Stromal cell of bone marrow (primary cell): Measurements from ENCODE around the gene CTPS2.
"Not testable (repeated sequence)": the region's sequence is repeated elsewhere in the genome, so short reads cannot be mapped to it uniquely, and the experiment has no call there.

Experiments
- DNase-seq: peaks from one replicate; pipeline ENCODE4 v3.0.0-alpha.2; 2012; ENCODE audit warnings: low read depth

Gene CTPS2, protein sequence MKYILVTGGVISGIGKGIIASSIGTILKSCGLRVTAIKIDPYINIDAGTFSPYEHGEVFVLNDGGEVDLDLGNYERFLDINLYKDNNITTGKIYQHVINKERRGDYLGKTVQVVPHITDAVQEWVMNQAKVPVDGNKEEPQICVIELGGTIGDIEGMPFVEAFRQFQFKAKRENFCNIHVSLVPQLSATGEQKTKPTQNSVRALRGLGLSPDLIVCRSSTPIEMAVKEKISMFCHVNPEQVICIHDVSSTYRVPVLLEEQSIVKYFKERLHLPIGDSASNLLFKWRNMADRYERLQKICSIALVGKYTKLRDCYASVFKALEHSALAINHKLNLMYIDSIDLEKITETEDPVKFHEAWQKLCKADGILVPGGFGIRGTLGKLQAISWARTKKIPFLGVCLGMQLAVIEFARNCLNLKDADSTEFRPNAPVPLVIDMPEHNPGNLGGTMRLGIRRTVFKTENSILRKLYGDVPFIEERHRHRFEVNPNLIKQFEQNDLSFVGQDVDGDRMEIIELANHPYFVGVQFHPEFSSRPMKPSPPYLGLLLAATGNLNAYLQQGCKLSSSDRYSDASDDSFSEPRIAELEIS

DNA sequence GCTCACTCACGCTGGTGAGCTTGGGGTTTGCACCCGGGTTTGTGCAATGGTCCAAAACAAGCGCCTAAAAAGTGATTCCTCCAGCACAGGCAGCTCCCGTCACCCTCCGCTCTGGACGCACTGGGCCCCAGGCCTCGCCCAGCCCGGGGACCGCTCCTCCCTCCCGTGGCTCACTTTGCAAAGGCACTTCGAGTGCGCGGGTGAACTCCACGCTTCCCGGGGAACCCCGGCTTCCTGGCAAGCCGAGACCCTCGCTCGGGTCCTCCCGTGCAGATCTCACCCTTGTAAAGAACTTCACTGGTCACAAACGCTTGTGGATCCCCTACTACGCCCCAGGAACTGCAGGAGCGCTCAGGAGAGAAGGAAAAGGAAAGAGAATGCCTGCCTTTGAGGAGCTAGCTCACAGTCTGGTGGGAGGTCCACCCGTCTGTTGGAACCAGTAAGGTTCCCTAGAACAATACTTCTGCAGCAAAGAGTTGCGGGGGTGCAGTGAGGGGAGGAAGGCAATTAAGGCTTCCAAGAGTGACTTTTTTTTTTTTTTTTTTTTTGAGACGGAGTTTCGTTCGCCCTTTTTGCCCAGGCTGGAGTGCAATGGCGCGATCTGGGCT, at the start of gene CTPS2:
Gene CTPS2 (minus strand): TSS at position 122 of the 608 bp plus-strand sequence. CDS start 9,767 bp downstream, outside the sequence.
- DNase-seq, result peak; percentile 29

DNA sequence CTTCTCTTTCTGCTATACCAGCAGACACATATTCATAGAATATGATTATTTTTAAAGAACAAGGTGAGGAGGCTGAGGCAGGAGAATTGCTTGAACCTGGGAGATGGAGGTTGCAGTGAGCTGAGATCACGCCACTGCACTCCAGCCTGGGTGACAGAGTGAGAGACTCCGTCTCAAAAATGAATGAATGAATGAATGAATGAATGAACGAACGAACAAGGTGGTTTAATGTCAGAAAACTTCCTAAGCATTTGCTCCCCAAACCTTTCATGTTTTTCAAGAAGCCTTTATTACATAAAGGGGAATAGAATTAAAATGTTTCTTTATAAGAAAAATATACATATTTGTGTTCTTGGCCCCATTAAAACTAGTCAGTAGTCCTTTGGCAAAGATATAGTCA, 49.0 kb upstream of the CTPS2 start:
- DNase-seq, result not testable (repeated sequence)

DNA sequence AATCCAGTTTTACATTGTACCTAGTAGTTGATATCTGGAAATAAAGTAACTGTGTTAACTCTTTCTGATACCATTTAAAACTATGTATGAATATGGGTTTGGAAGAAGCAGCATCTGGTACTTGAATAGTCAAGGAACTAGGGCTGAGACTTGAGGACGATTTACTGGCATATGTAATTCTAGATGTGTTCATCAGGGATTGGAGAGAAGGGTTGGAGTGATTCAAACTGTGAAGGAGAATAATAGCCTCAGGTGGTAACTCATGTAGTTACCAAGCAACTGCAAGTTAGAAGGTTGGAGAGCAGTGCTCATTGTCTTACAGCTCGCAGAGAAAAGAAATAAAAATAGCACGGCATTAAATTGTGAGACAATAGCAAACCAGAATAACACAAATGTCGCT, 44.3 kb upstream of the CTPS2 start:
- DNase-seq, result no peak

DNA sequence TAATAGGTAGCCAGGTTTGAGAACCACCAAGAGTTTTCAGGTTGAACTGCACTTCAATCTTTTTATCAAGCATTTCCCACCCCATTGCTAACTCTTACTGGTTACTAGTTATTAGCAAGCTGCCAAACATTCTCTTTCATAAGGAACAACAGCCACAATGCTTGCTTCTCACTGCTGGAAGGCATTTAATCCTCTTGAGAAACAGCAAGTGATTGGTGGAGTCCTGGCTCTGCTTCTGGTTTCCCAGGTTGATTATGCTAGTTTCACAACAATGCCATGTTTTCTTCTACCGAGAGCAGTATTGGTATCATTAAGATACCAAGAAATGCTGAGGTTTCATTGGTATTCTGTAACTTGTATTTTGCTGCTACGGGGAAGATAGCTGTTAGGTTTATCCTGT, 41.5 kb upstream of the CTPS2 start:
- DNase-seq, result no peak

DNA sequence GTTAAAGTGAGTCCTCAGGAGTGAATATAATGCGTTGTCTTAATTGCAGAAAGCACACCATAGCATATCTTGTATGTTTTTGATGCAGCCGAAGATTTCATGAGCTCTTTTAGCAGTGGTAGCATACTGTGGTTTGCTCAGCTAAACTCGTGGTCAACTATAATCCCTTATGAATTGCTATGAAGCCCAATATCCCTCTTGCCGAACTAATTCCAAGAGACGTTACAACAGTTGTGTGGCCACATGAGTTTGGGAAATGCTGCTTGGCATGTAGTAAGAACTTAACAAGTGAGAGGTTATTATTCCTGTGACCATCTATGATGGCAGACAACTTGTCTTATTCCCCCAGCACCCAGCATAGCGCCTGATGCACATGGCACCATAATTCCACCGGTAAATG, 37.7 kb upstream of the CTPS2 start:
- no peak for DNase-seq

DNA sequence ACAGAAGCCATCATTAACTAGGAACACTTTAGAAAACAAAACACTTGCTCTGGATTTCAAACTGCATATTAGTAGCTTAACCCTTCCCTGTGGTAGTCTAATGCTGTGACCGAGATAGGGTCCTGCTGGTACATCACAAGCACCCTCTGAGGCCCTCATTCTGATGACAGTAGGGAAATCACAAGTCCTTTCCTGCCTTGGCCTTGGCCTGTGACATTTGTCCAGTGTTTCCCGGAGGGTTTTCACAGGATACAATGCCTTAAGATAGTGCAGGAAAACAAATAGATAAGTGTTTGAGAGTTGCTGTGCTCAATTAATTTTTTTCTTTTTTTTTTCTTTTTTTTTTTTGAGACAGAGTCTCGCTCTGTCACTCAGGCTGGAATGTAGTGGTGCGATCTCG, 36.0 kb upstream of the CTPS2 start:
- no peak for DNase-seq

DNA sequence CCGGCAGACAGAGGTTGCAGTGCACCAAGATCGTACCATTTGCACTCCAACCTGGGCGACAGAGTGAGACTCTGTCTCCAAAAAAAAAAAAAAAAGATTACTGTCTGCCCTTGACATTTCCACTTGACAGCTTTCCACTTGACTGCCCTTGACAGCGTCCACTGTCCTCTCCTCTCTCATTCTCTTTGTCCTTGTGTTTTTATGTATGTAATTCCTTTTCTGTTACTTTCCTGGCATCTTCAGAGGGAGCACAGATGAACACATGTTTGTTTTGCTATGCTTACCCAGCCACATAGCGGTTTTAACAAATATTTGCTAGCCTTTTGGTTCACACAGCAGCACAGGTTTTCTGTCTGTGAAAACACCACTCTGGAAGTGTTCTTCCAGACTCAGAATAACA, 33.2 kb upstream of the CTPS2 start:
- no peak for DNase-seq

DNA sequence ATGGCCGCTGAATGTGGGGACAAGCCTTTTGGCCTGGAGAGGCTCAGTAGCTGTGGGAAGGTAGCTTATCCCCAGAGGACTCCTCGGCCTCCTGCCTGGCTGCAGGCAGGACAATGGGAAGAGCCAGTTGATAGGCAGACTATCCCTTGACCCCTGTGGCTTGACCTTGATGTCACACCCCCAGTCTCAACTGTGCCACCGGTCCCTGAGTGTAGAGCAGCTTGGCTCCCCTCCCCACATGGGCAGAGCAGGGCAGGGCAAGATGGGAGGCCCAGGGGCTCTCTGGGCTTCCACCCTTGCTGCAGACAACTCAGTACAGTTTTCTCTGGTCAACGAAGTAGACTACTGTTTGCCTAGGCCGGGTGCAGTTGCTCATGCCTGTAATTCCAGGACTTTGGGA, 32.6 kb upstream of the CTPS2 start:
- DNase-seq, result no peak

DNA sequence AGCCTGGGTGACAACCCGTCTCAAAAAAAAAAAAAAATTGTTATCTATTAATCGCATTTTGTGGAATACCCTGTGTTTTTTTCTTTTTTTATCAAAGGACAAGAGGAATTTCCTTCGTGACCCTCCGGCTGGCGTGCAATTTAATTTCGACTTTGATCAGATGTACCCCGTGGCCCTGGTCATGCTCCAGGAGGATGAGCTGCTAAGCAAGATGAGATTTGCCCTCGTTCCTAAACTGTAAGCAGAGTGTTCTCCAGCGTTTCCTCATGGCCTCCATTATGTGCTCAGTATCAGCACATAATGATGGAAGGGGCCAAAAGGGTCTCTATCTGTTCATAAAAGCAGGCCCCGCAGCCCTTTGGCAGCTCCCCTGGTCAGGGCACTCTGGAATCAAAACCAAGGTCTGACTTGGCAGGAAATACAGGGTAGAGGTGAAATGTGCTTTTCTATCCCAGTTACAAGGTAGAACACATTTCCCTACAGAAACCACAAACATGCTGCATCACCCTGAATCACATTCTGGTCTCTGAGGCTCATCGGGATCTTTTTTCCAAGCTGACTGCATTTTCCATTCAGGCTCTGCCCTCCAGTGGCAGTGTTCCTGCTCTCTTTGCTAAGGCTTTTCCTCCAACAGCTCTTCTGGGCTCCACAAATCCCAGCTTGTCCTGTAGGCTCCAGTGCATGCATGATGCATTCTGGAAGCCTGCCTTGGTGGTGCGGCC, 31.3 kb upstream of the CTPS2 start:
- DNase-seq, result peak; percentile 67

DNA sequence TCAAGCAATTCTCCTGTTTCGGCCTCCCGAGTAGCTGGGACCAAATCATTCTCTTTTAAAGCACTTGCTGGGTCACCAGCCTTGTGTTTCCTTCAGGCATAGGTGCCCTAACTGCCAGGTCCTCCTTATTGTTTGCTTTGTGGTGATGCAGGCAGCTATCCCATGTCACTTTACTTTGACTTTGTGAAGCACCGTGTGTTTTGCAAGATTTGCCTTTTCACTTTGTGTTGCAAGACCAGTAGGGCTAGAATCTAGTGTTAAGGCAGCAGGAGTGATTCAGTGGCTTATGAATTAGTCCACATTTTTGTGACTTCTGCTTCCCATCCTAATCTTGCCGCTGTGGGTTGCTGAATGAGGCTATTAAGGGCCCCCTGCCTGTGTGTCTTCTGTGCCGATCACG, 27.1 kb upstream of the CTPS2 start:
- DNase-seq, result no peak

DNA sequence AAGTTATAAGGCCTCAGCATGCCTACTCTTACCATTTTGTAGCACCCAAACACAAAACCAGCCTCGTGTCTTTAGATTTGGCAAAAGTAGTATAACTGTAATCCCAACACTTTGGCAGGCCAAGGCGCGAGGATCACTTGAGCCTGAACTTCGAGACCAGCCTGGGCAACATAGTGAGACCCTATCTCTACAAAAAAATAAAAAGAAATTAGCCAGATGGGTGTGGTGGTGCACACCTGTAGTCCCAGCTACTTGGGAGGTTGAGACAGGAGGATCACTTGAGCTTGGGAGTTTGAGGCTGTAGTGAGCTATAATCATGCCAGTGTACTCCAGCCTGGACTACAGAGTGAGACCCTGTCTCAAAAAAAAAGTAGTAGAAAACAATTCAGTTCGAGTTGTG, 24.6 kb upstream of the CTPS2 start:
- DNase-seq, result no peak

DNA sequence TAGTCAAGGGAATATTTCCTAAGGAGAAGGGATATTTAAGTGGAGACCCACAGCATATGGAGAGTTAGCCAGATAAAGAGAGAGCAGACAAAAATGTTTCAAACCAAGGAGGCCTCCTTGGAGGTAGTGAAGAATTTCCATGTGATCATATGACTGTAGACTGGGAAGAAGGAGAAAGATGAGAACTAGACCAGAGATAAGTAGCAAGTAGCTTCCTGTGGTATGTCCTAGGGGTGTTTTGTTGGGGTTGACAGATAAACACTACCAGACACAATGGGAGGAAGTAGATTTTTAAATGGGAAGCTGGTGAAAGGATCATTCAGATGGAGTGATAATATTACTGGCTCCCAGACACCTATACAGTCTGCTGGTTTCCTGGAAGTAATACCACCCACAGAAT, 20.5 kb upstream of the CTPS2 start:
- no peak for DNase-seq

DNA sequence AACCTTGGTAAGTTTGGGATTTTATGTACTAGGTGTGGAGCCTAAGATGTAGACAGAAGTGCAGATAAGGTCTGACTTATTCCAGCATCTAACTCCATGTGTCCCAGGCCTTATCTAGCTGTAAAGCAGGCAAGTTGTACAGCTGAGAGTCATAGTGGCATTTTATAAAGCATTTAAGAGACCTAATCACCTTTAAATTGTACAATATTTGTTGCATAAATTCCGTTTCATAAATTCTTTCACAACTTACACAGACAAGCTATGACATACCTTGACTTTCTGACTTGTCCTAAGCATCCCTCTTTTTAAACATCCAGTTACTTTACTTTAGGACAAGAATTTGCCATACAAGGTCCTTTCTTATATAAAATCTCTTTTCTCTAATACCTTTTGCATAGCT, 18.0 kb upstream of the CTPS2 start:
- DNase-seq, result no peak

DNA sequence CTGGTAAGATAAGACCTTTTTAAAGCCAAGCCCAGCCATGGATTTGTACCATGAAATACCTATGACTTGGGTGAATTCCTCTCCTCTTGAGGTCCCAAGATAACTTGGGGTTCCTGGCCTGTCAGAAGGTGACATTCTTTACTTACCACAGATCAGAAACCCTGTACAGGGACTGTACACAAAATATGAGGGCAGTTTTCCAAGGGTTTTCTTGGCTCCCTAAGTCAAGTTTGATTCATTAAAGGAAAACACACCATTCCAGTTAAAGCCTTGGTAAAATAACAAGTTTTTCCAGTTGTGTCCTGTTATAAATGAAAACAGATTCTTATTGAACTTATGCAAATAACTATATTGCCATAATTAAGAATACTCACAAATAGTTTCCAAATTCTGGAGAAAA, 15.2 kb upstream of the CTPS2 start:
- no peak for DNase-seq

DNA sequence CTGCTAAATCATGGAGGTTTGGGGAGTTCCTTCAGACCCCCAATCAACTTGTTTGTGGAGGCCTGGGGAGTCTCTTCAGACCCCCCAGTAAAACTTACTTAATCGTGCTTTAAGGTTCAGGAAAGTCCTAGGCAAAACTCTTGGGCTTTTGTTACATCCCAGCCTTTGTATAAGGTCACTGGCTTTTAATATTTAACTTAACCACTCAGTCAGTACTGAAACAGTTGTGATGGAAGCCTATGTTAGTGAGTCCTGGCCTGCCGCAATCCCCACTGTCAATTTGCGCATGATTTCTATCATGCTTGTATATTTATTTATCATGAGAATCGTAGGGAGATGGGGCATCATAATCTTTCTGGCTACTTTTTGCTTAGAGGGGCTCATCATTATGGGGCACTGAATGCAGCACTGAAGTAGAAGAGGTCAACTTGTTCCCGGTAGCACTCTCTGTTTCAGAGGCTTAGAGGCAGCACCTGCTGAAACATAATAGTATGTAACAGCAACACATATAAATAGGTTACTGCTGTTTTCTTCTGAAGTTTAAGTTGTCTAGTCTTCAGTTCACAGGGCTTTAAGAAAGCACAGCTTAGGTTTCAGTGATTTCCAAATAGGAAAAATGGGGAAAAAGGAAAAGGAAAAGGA, 14.0 kb upstream of the CTPS2 start:
- not testable (repeated sequence) for DNase-seq

DNA sequence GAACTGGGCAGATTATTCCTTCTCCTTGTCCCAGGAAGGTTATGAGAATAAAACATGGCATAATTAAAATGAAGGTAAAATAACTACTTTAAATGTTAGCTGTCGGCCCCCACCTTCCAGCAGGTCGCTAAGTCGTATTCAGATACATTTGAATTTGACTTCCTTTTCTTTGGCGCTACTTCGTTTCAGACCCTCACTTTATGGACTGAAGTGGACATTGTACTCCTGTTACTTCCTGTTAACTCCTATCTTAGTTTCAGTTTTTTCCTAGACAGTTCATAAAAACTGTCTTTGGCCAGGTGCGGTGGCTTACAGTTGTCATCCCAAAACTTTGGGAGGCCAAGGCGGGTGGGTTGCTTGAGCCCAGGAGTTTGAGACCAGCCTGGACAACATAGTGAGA, 12.6 kb upstream of the CTPS2 start:
- DNase-seq, result no peak

DNA sequence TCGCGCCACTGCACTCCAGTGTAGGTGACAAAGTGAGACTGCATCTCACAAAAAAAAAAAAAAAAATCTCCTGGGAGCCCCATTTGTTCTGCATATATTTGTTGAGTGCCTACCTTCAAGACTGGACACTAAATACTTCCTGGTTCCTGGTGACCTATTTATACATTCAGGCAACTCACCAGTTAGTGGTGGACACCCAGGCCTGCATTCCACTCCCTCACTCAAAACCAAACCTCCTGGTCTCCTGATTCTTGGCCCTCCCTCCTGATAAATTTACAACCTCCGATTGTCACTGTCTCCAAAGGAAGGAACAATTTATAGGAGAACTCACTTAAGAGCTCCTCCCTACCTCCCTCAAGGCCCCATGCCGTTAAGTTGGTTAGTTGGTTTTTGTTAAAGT, 10.0 kb upstream of the CTPS2 start:
- no peak for DNase-seq

DNA sequence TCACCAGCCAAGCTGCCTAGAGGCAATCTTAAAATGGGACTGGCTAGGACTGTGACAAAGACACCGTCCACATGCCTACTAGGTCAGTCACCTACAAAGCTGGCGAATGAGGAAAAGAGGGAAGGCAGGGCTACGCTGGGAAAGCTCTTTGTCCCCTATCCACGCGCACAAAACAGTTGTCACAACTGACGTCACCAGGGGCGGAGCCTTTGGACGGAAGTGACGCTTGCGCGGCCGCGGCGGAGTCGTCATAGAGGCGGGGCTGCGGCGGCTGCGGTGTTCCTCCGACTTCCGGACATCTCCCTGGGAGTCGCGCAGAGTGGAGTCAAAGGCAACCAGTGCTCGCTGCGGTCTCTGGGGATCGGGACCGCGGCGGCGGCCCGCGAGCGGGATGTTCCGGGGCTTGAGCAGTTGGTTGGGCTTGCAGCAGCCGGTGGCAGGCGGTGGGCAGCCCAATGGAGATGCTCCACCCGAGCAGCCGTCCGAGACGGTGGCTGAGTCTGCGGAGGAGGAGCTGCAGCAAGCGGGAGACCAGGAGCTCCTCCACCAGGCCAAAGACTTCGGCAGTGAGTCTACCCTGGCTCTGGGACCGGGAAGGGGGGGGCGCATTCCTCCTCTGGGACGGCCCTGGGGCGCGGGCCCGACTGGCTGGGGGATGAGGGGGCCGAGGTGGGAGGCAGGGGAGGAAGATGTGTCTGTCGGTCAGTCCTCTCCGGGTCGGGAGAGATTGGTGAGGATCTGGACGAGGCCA, 7.0 kb upstream of the CTPS2 start, which contains the start of gene SYAP1:
Gene SYAP1 (plus strand): TSS at position 279 of the 751 bp plus-strand sequence. CDS start 113 bp downstream, at position 392.
- DNase-seq, result peak; percentile 94

DNA sequence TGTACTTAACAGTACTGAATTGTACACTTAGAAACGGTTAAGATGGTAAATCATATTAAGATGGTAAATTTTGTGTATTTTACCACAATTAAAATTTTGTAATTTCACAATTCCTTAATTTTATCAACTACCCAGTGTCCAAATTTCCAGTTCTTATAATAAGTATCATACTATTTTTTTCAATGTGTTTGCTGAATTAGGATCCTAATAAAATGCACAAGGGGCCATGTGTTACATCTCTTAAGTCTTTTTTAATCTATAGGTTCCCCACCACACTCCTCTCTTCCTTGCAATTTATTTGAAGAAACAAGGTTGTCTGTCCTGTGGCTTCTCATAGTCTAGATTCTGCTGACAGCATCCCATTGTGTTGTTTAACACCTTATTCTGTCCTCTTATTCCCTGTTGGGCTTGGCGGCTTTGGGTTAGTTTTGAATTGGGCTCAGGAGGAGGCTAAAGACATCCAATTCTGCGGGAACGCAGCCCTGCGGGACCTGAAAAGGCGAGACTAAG, 6.4 kb upstream of the CTPS2 start:
- DNase-seq, result no peak

DNA sequence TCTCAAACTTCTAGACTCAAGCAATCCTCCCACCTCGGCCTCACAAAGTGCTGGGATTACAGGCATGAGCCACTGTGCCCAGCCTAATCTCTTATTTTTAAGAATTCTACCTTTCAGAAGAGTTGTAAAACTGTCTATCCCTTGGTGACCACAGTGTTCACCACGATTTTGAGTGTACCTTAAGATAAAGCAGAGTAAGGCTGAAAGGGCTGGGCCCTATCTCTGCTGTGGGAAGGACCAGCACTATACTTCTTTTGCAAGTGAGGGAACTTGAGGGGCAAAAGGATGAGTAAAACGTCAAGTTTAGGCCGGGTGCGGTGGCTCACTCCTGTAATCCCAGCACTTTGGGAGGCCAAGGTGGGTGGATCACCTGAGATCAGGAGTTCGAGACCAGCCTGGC, 4.0 kb upstream of the CTPS2 start:
- not testable (repeated sequence) for DNase-seq

DNA sequence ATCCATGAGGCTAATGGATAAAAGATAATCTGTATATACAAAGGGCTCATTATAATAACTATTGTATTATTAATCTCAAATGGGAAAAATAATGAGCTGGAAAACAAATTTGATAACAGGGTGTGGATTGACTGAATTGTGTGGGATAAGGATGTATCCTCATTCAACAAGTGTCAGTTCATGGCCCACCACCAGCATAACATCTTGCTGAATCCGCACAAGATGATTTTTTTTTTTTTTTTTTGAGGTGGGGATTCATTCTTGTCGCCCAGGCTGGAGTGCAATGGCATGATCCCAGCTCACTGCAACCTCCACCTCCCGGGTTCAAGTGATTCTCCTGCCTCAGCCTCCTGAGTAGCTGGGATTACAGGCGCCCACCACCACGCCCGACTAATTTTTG, 3.2 kb upstream of the CTPS2 start:
- DNase-seq, result not testable (repeated sequence)
